Neuronal stem cell (in vitro differentiated cells): ENCODE data around the gene INPP5J. TPM values are rescaled to one million over a fixed set of nuclear protein-coding genes. Genes with fewer than 3 reads are reported as not detected.
"Not testable (repeated sequence)": the region's sequence is repeated elsewhere in the genome, so short reads cannot be mapped to it uniquely, and the experiment has no call there.

Experiments
- DNase-seq: peaks from one replicate; pipeline ENCODE4 v3.0.0-alpha.2; 2013; ENCODE audit warnings: low spot score
- H2AFZ ChIP-seq: one replicate; pipeline ENCODE4 v1.6.1; 2013; ENCODE audit warnings: mild to moderate bottlenecking, low read length, inconsistent platforms
- H2AK5ac ChIP-seq: 2 replicates; pipeline ENCODE4 v1.6.1; 2013; ENCODE audit warnings: low read depth, mild to moderate bottlenecking, inconsistent platforms, low read length, moderate library complexity, mixed read lengths
- H2BK120ac ChIP-seq: 2 replicates; pipeline ENCODE4 v1.6.1; 2013; ENCODE audit warnings: low read depth, mild to moderate bottlenecking, inconsistent platforms, low read length, moderate library complexity, mixed read lengths
- H2BK12ac ChIP-seq: one replicate; pipeline ENCODE4 v1.6.1; 2013; ENCODE audit warnings: low read length, inconsistent platforms
- H2BK15ac ChIP-seq: 2 replicates; pipeline ENCODE4 v1.6.1; 2013; ENCODE audit warnings: mild to moderate bottlenecking, low read length, inconsistent platforms, mixed read lengths
- H2BK5ac ChIP-seq: one replicate; pipeline ENCODE4 v1.6.1; 2013; ENCODE audit warnings: inconsistent platforms, mild to moderate bottlenecking, low read length, moderate library complexity
- H3K14ac ChIP-seq: one replicate; pipeline ENCODE4 v1.6.1; 2013; ENCODE audit warnings: low read length, inconsistent platforms
- H3K18ac ChIP-seq: 2 replicates; pipeline ENCODE4 v1.6.1; 2013; ENCODE audit warnings: low read length, inconsistent platforms
- H3K23ac ChIP-seq: 2 replicates; pipeline ENCODE4 v1.6.1; 2013; ENCODE audit warnings: low read depth, mild to moderate bottlenecking, mixed read lengths, low read length, inconsistent platforms; ENCODE audit not compliant: poor library complexity
- H3K27ac ChIP-seq: replicated peaks from 3 replicates; pipeline ENCODE4 v1.5.1; 2013; ENCODE audit warnings: low read length, inconsistent platforms
- H3K27me3 ChIP-seq, 3 experiments: 2 replicates each; pipeline ENCODE4 v1.6.1; 2013; ENCODE audit warnings: low read length in 3 of 3, mild to moderate bottlenecking in 2 of 3, inconsistent platforms in 1 of 3, low read depth in 1 of 3, mixed read lengths in 1 of 3, moderate library complexity in 1 of 3; ENCODE audit not compliant: control insufficient read depth in 3 of 3, insufficient read depth in 3 of 3
- H3K36me3 ChIP-seq, 2 donors: replicated peaks in 1 of 2; 2 replicates each; pipeline ENCODE4 v1.6.1; 2013; ENCODE audit warnings: low read length in 2 of 2; ENCODE audit not compliant: control insufficient read depth in 2 of 2, insufficient read depth in 2 of 2
- H3K4ac ChIP-seq: 2 replicates; pipeline ENCODE4 v1.6.1; 2013; ENCODE audit warnings: inconsistent platforms, mild to moderate bottlenecking, low read length, moderate library complexity
- H3K4me1 ChIP-seq, 2 donors: 1 replicate in 1 of 2; 2 replicates in 1 of 2; pipeline ENCODE4 v1.6.1; 2013; ENCODE audit warnings: low read length in 2 of 2, low read depth in 1 of 2; ENCODE audit not compliant: control insufficient read depth in 2 of 2, insufficient read depth in 1 of 2
- H3K4me2 ChIP-seq: one replicate; pipeline ENCODE4 v1.6.1; 2013; ENCODE audit warnings: mild to moderate bottlenecking, low read length, inconsistent platforms; ENCODE audit not compliant: insufficient read depth, poor library complexity, severe bottlenecking
- H3K4me3 ChIP-seq, 2 donors: 2 replicates each; pipeline ENCODE4 v1.5.1; 2013; ENCODE audit warnings: low read length in 2 of 2, mild to moderate bottlenecking in 2 of 2, inconsistent platforms in 1 of 2, moderate library complexity in 1 of 2
- H3K79me1 ChIP-seq: one replicate; pipeline ENCODE4 v1.6.1; 2013; ENCODE audit warnings: low read depth, mild to moderate bottlenecking, inconsistent platforms, low read length, moderate library complexity
- H3K9ac ChIP-seq: one replicate; pipeline ENCODE4 v1.6.1; 2013; ENCODE audit warnings: mild to moderate bottlenecking, low read depth, low read length, inconsistent platforms; ENCODE audit not compliant: poor library complexity
- H3K9me3 ChIP-seq, 2 donors: replicated peaks in 1 of 2; 2 replicates each; pipeline versions ENCODE3 to v1.6.1; 2013; ENCODE audit warnings: low read length in 2 of 2, mild to moderate bottlenecking in 2 of 2, inconsistent platforms in 1 of 2, low read depth in 1 of 2, mixed read lengths in 1 of 2, moderate library complexity in 1 of 2; ENCODE audit not compliant: control insufficient read depth in 2 of 2, insufficient read depth in 1 of 2
- H4K8ac ChIP-seq: one replicate; pipeline ENCODE4 v1.6.1; 2013; ENCODE audit warnings: low read depth, mild to moderate bottlenecking, inconsistent platforms, low read length, moderate library complexity
- H4K91ac ChIP-seq: one replicate; pipeline ENCODE4 v1.6.1; 2013; ENCODE audit warnings: low read length, low read depth, mild to moderate bottlenecking, inconsistent platforms; ENCODE audit not compliant: poor library complexity
- WGBS, 2 donors: extraction: QIAGEN DNeasy Blood & Tissue Kit; methylation state at CpG; one replicate each; pipeline ENCODE4 v1.1.7; 2013; ENCODE audit warnings: missing lambda C conversion rate in 2 of 2, mixed read lengths in 1 of 2; ENCODE audit not compliant: insufficient read length in 2 of 2, insufficient replicate concordance in 1 of 2; ENCODE audit errors: extremely low coverage in 2 of 2; 5-methylcytosine and 5-hydroxymethylcytosine counted together
- polyA plus RNA-seq, 2 experiments: library from polyadenylated mRNA; stranded (reverse); fragments of 200-250 nt; gene quantifications; one replicate each; pipeline ENCODE4 v1.2.3, GENCODE V29; 2013

Gene INPP5J, protein sequence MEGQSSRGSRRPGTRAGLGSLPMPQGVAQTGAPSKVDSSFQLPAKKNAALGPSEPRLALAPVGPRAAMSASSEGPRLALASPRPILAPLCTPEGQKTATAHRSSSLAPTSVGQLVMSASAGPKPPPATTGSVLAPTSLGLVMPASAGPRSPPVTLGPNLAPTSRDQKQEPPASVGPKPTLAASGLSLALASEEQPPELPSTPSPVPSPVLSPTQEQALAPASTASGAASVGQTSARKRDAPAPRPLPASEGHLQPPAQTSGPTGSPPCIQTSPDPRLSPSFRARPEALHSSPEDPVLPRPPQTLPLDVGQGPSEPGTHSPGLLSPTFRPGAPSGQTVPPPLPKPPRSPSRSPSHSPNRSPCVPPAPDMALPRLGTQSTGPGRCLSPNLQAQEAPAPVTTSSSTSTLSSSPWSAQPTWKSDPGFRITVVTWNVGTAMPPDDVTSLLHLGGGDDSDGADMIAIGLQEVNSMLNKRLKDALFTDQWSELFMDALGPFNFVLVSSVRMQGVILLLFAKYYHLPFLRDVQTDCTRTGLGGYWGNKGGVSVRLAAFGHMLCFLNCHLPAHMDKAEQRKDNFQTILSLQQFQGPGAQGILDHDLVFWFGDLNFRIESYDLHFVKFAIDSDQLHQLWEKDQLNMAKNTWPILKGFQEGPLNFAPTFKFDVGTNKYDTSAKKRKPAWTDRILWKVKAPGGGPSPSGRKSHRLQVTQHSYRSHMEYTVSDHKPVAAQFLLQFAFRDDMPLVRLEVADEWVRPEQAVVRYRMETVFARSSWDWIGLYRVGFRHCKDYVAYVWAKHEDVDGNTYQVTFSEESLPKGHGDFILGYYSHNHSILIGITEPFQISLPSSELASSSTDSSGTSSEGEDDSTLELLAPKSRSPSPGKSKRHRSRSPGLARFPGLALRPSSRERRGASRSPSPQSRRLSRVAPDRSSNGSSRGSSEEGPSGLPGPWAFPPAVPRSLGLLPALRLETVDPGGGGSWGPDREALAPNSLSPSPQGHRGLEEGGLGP
- polyA plus RNA-seq (2013, experiment 1 of 2): 4.8 TPM
- polyA plus RNA-seq (2013, experiment 2 of 2): 4.6 TPM

DNA sequence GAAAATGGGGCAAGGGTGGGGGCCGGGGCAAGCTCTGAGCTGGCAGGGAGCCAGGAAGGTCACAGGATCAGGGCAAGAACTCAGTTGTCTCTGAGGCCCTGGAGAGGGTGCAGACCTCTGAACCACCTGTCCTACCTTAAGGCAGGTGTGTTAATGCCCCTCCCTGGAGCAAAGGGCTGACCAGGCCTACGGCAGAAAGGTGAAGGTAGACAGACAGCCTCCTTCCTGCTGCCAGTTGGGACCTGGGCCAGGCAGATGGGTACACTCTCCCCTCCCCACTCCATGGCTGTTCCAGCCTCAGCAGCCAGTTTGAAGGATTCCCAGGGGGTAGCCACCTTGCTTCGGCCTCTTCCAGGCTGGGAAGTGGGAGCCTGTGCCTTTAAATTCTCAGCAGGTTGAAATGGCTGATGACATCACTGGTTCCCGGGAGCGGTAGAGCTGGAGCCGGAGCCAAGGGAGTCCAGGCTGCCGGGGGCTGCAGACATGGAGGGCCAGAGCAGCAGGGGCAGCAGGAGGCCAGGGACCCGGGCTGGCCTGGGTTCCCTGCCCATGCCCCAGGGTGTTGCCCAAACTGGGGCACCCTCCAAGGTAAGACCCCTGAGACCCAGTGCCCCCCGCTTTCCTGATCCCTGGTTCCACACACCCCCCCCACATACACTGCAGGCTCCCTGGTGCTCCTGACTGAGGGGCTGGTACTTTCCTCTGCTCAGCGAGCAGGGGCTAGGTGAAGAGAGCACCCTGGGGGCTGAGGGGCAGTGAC lies at the start of gene INPP5J:
Gene INPP5J (plus strand): TSS at position 435 of the 760 bp plus-strand sequence. CDS start 49 bp downstream, at position 484.
- Histone ChIP-seq H2BK5ac (no peak within 1 kb of the TSS), H3K14ac (no peak within 1 kb of the TSS), H2AK5ac (peak within 1 kb of the TSS; percentile 93), H2BK15ac (peak within 1 kb of the TSS; percentile 90), H2AFZ (peak within 1 kb of the TSS; percentile 92), H2BK120ac (peak within 1 kb of the TSS; percentile 61), H3K23ac (no peak within 1 kb of the TSS), H3K9me3 (no peaks in the 10 kb centered on the region), H3K36me3 (no peaks in the 10 kb centered on the region), H3K4me3 (peak within 1 kb of the TSS; percentile 47 to 76), H3K18ac (peak within 1 kb of the TSS; percentile 86), H3K79me1 (peaks cover 2% of the 10 kb centered on the region), H2BK12ac (peak within 1 kb of the TSS; percentile 1), H3K4me1 (peaks cover 0 to 13% of the 10 kb centered on the region in 2 donors), H3K4ac (peak within 1 kb of the TSS; percentile 17), H3K9ac (peak within 1 kb of the TSS; percentile 39), H3K27me3 (peaks cover 0 to 31% (median 0%) of the 10 kb centered on the region in 3 experiments), H4K91ac (peak within 1 kb of the TSS; percentile 77), H3K4me2 (peak within 1 kb of the TSS; percentile 82), H4K8ac (peak within 1 kb of the TSS; percentile 66), H3K27ac (no peak within 1 kb of the TSS)
- DNase-seq: no peak
- WGBS, 2 donors: no CpG with 5 or more reads among the region's 10 CpGs

DNA sequence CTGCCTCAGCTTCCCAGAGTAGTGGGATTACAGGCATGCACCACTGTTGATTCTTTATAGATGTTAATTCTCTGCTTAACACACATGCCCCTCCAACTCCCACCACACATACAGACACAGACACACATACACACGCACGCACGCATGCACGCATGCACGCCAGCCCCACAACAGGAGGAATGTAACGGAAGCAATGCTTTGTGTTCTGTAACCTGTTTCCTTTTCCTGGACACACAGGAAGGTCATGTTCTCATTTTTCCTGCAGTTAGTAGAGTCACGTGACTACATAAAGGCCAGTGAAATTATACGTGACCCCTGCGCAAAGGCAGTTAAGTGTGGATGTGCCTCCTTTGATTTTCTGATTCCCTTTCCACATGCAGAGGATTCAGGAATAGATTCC lies 49.6 kb upstream of the INPP5J start:
- not testable (repeated sequence) for H2AK5ac ChIP-seq, H3K18ac ChIP-seq, H4K8ac ChIP-seq, H3K9ac ChIP-seq, H2BK120ac ChIP-seq, H3K27ac ChIP-seq, H3K9me3 ChIP-seq, H3K14ac ChIP-seq, H3K36me3 ChIP-seq, H3K79me1 ChIP-seq, H3K4me3 ChIP-seq, DNase-seq, H3K27me3 ChIP-seq, H3K4me1 ChIP-seq, H3K4me2 ChIP-seq, H2BK12ac ChIP-seq, H2AFZ ChIP-seq, H3K23ac ChIP-seq, H3K4ac ChIP-seq, H2BK15ac ChIP-seq, H2BK5ac ChIP-seq, H4K91ac ChIP-seq
- WGBS, 2 donors: no CpG with 5 or more reads among the region's 9 CpGs

DNA sequence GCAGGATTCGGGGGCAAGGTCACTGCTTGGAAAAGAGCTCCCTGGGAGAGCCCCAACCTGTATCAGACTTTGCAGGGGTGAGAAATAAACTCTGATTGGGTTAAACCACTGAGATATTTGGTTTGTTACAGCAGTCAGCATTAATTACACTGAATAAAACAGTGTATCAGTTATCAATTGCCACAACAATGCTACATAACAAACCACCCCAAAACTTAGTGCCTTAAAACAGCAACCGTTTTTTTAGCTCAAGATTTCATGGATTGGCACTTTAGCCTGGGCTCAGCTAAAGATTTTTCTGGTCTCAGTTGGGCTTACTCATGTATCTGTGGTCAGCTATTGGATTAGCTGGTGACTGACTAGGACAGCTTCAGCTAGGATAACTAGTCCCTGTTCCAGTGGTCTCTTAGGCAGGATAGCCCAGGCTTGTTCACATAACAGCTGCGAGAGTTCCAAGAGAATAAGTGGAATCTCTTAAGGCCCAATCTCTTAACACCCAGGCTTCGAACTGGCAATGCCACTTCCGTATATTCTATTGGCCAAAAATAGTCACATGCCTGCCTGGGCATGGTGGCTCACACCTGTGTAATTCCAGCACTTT lies 49.1 kb upstream of the INPP5J start:
- H3K4me3 ChIP-seq, H2BK15ac ChIP-seq, H3K4ac ChIP-seq, H3K4me2 ChIP-seq, H3K14ac ChIP-seq, H2BK12ac ChIP-seq, H3K27ac ChIP-seq, H2AK5ac ChIP-seq, DNase-seq, H3K36me3 ChIP-seq, H2BK120ac ChIP-seq, H3K23ac ChIP-seq, H3K79me1 ChIP-seq, H3K4me1 ChIP-seq, H3K18ac ChIP-seq, H2BK5ac ChIP-seq, H4K91ac ChIP-seq, H3K9ac ChIP-seq, H2AFZ ChIP-seq, H3K9me3 ChIP-seq, H4K8ac ChIP-seq, H3K27me3 ChIP-seq: not testable (repeated sequence)
- no CpG with 5 or more reads among the region's 5 CpGs for WGBS, 2 donors
